ENCODE measurements around the gene PSMB9. TPM values are rescaled to one million over a fixed set of nuclear protein-coding genes. Genes with fewer than 3 reads are reported as not detected.

Gene PSMB9
- total RNA-seq, 4 donors from 2014 or later: 12.6 to 35.8 (median 19.1) TPM

DNA sequence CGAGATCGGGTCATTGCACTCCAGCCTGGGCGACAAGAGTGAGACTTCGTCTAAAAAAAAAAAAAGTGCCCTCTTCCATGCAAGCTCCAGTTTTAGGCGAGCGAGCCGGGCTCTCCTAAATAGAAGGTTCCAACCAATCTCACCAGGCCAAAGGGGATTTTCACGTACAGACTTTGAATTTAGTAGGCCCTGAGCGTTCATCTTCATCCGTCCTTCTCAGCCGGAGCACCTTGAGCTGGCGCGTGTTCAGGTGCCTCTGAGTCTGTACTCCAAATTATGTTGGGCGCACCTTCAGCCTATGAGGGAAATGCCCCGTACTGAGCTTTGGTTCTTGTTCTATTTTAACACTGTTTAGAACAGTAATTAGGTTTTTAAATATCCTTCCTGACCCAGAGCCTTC is 14.6 kb upstream of the PSMB9 start:
- H3K27me3 ChIP-seq: no peaks in the 10 kb centered on the region
- H3K9me3 ChIP-seq: no peaks in the 10 kb centered on the region
- peaks cover 28% of the 10 kb centered on the region for H3K36me3 ChIP-seq
- no peak overlapping the region for H3K27ac ChIP-seq
- peaks cover 33% of the 10 kb centered on the region for H3K4me1 ChIP-seq
- DNase-seq (ENCODE audit: low spot score in 2 of 2): no peak
- TF ChIP-seq POLR2A (IDR thresholded peaks at IDR 0.05): no peak
- TF ChIP-seq, protein P1, sequence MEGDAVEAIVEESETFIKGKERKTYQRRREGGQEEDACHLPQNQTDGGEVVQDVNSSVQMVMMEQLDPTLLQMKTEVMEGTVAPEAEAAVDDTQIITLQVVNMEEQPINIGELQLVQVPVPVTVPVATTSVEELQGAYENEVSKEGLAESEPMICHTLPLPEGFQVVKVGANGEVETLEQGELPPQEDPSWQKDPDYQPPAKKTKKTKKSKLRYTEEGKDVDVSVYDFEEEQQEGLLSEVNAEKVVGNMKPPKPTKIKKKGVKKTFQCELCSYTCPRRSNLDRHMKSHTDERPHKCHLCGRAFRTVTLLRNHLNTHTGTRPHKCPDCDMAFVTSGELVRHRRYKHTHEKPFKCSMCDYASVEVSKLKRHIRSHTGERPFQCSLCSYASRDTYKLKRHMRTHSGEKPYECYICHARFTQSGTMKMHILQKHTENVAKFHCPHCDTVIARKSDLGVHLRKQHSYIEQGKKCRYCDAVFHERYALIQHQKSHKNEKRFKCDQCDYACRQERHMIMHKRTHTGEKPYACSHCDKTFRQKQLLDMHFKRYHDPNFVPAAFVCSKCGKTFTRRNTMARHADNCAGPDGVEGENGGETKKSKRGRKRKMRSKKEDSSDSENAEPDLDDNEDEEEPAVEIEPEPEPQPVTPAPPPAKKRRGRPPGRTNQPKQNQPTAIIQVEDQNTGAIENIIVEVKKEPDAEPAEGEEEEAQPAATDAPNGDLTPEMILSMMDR (IDR thresholded peaks at IDR 0.05): no peak
- no peak for TF ChIP-seq EP300 (IDR thresholded peaks at IDR 0.05)
- TF ChIP-seq POLR2AphosphoS5 (IDR thresholded peaks at IDR 0.05): no peak
- H3K4me3 ChIP-seq: no peak overlapping the region
- WGBS: 85% methylated on average over 15 of the region's 15 CpGs

DNA sequence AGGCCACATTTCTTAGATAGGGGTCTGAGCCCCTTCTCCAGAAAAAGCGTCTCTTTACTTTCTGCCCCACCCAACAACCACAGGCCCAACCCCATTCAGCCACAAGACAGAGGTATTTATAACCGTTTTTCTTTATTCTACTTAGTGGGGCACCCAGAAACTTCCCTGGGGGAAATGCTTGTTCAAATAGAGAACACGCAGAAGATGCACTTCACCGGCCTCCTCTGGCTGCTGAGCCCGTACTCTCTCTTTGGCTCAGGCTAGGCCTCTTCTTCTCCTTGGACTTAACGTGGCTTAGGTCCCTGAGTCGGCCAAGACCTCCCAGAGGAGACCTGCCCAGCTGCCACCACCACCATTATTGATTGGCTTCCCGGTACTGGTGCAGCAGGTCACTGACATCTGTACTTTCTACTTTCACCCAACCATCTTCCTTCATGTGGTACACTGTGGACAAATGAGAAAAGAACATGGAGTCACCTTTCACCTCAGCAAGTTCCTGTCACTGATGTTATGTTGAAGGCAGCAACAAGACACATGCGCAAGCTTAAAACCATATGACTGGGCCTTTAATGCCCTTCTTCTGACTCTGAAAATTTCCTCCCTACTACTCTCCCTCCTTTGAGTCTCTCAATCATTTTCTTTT is 13.3 kb upstream of the PSMB9 start:
- Histone ChIP-seq H3K9me3 (no peaks in the 10 kb centered on the region), H3K27ac (no peak overlapping the region), H3K4me3 (no peak overlapping the region), H3K4me1 (peaks cover 44% of the 10 kb centered on the region), H3K27me3 (no peaks in the 10 kb centered on the region), H3K36me3 (peaks cover 21% of the 10 kb centered on the region)
- DNase-seq (ENCODE audit: low spot score in 2 of 2): no peak
- 71% methylated on average over 9 of the region's 9 CpGs for WGBS
- TF ChIP-seq, protein P1 (IDR thresholded peaks at IDR 0.05): no peak
- no peak for TF ChIP-seq EP300 (IDR thresholded peaks at IDR 0.05)
- TF ChIP-seq POLR2A (IDR thresholded peaks at IDR 0.05): no peak
- no peak for TF ChIP-seq POLR2AphosphoS5 (IDR thresholded peaks at IDR 0.05)

DNA sequence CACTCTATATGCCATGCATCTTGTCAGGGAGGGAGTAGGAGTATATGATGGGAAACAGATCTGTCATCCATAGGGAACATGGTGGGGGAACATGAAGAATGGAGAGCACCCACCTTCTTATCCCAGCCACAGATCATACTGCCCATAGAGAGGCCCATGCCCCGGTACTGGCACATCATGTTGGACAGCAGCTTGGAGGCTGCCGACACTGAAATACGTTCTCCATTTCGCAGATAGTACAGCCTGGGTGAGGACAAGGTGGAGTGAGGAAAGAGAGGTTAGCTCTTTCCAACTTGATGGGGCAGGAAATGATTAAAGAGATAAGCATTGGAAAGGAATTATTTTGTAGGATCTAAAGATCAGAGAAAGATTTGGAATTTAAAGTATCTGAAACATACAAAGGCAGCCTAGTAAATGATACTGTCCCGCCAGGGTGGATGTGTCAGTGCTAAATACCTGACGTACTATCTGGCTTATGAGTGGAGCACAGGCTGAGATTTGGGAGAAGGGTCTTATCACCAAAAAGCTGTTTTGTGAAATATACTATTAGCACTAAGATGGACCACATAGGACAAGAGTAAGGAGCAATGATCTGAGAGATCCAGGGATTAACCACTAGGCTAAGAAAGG is 11.9 kb upstream of the PSMB9 start:
- peaks cover 43% of the 10 kb centered on the region for H3K4me1 ChIP-seq
- no peaks in the 10 kb centered on the region for H3K9me3 ChIP-seq
- no peaks in the 10 kb centered on the region for H3K27me3 ChIP-seq
- H3K27ac ChIP-seq: no peak overlapping the region
- WGBS: 88% methylated on average over 6 of the region's 6 CpGs
- TF ChIP-seq POLR2AphosphoS5 (IDR thresholded peaks at IDR 0.05): no peak
- TF ChIP-seq EP300 (IDR thresholded peaks at IDR 0.05): no peak
- no peak for TF ChIP-seq POLR2A (IDR thresholded peaks at IDR 0.05)
- TF ChIP-seq, protein P1 (IDR thresholded peaks at IDR 0.05): no peak
- peaks cover 35% of the 10 kb centered on the region for H3K36me3 ChIP-seq
- H3K4me3 ChIP-seq: peak overlapping the region; percentile 69
- no peak for DNase-seq (ENCODE audit: low spot score in 2 of 2)

DNA sequence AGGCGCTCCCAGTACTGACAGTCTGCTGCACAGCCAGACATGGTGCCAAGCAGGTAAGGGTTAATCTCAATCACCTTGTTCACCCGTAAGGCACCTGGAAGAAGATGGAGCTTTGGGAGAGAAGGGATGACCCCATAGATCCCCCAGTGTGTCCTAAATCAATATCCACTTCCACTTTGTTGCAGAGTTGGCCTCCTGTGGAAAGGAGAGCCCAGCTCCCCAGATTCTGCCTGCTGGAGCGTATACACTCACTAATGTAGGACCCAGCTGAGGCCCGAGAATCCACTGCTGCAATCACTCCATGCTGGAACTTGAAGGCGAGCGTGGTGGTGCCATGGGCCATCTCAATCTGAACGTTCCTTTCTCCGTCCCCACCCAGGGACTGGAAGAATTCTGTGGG is 11.3 kb upstream of the PSMB9 start:
- peaks cover 41% of the 10 kb centered on the region for H3K36me3 ChIP-seq

More for the DNA sequence above, 11.3 kb upstream of the PSMB9 start:
- DNase-seq (ENCODE audit: low spot score in 2 of 2): no peak
- Histone ChIP-seq H3K27me3 (no peaks in the 10 kb centered on the region), H3K4me1 (peaks cover 37% of the 10 kb centered on the region), H3K27ac (no peak overlapping the region), H3K4me3 (peak overlapping the region; percentile 69), H3K9me3 (no peaks in the 10 kb centered on the region)
- TF ChIP-seq POLR2A (IDR thresholded peaks at IDR 0.05) (no peak), EP300 (IDR thresholded peaks at IDR 0.05) (no peak), POLR2AphosphoS5 (IDR thresholded peaks at IDR 0.05) (no peak)
- TF ChIP-seq, protein P1 (IDR thresholded peaks at IDR 0.05): no peak
- 50% methylated on average over 8 of the region's 8 CpGs for WGBS
